ENCODE results near the gene TBX10. TPM values are rescaled to one million over a fixed set of nuclear protein-coding genes. Genes with fewer than 3 reads are reported as not detected.

TBX10 gene
- total RNA-seq, 2 experiments from 2014 or later: not detected

- no peak overlapping the region for H3K27ac ChIP-seq (ENCODE audit: low read depth in 1 of 2, low read length in 2 of 2)
- CTCF ChIA-PET: interaction anchor here (2.0 kb wide), 1 partner anchor 21 kb away, joined by 9 read pairs; the partner anchor contains the start of gene NUDT8
- intact Hi-C loops (cut with DNase I, micrococcal nuclease): loop anchor here in 1 of 2 experiments (5.0 to 10.0 kb wide), 3 partner anchors 36 to 256 kb away; partner anchors contain the start of genes POLD4 and RAD9A
These were observed 31.1 kb downstream of the TBX10 start for GRCh38 chr11:67608486-67608885.

GRCh38 chr11:67607507-67607906 is 32.1 kb downstream of the TBX10 start:
- TF ChIP-seq CTCF (IDR thresholded peaks at IDR 0.05): no peak
- Mint-ChIP-seq H3K4me3 (peak overlapping the region; percentile 88), H3K27ac (peak overlapping the region; percentile 67), H3K27me3 (peaks cover 8% of the 10 kb centered on the region), H3K9me3 (no peaks in the 10 kb centered on the region), H3K36me3 (ENCODE audit: low read depth) (peaks cover 37% of the 10 kb centered on the region), H3K4me1 (ENCODE audit: low read depth) (peaks cover 9% of the 10 kb centered on the region)
- peak overlapping the region; percentile 83 for H3K4me3 ChIP-seq (ENCODE audit: low read length)
- DNase-seq: peak in 1 of 14 experiments; percentile 21
- H3K36me3 ChIP-seq (ENCODE audit: insufficient read depth, low read length): peaks cover 43% of the 10 kb centered on the region
- intact Hi-C loops (cut with DNase I, micrococcal nuclease): loop anchor here in 1 of 2 experiments (2.0 to 10.0 kb wide), 4 partner anchors 35 to 255 kb away; partner anchors contain the start of genes CDK2AP2, POLD4 and RAD9A
- ChIA-PET POLR2A (interaction anchor here (0.6 to 2.4 kb wide), 2 partner anchors 24 to 537 kb away, joined by 3 to 8 read pairs; partner anchors contain the start of gene GSTP1), CTCF (interaction anchor here (1.6 to 2.0 kb wide), 2 partner anchors 22 to 23 kb away, joined by 4 to 9 read pairs; partner anchors contain the start of genes GSTP1 and NUDT8)
- no peak for ATAC-seq (ENCODE audit: poor library complexity)
- peaks cover 0 to 3% of the 10 kb centered on the region in 2 experiments for H3K9me3 ChIP-seq (ENCODE audit: control insufficient read depth in 1 of 2, insufficient read depth in 1 of 2, low read length in 2 of 2)
- peaks cover 0 to 3% of the 10 kb centered on the region in 2 experiments for H3K27me3 ChIP-seq (ENCODE audit: control insufficient read depth in 1 of 2, insufficient read depth in 2 of 2, low read length in 2 of 2)
- peaks cover 23% of the 10 kb centered on the region for H3K4me1 ChIP-seq (ENCODE audit: insufficient read depth, low read length)
- peak overlapping the region; percentile 64 to 79 for H3K27ac ChIP-seq (ENCODE audit: low read depth in 1 of 2, low read length in 2 of 2)

More at GRCh38 chr11:67608486-67608885, 31.1 kb downstream of the TBX10 start:
- Mint-ChIP-seq H3K9me3 (no peaks in the 10 kb centered on the region), H3K36me3 (ENCODE audit: low read depth) (peaks cover 39% of the 10 kb centered on the region), H3K4me3 (peak overlapping the region; percentile 88), H3K27ac (peak overlapping the region; percentile 49), H3K4me1 (ENCODE audit: low read depth) (peaks cover 15% of the 10 kb centered on the region), H3K27me3 (no peaks in the 10 kb centered on the region)
- H3K4me1 ChIP-seq (ENCODE audit: insufficient read depth, low read length): peaks cover 30% of the 10 kb centered on the region
- peaks cover 0 to 3% of the 10 kb centered on the region in 2 experiments for H3K27me3 ChIP-seq (ENCODE audit: control insufficient read depth in 1 of 2, insufficient read depth in 2 of 2, low read length in 2 of 2)
- TF ChIP-seq CTCF (IDR thresholded peaks at IDR 0.05): no peak
- ATAC-seq (ENCODE audit: poor library complexity) (no peak), DNase-seq (no peak)
- H3K4me3 ChIP-seq (ENCODE audit: low read length): no peak overlapping the region
- POLR2A ChIA-PET: interaction anchor here (0.6 to 2.4 kb wide), 2 partner anchors 21 to 25 kb away, joined by 3 to 8 read pairs; partner anchors contain the start of gene GSTP1
- H3K9me3 ChIP-seq (ENCODE audit: control insufficient read depth in 1 of 2, insufficient read depth in 1 of 2, low read length in 2 of 2): peaks cover 0 to 3% of the 10 kb centered on the region in 2 experiments
- H3K36me3 ChIP-seq (ENCODE audit: insufficient read depth, low read length): peaks cover 48% of the 10 kb centered on the region

GRCh38 chr11:67606492-67607295 is 32.9 kb downstream of the TBX10 start, which contains the start of gene NDUFV1:
Gene NDUFV1, plus strand, starts transcription at chr11:67606936. Its CDS starts 69 bp downstream, at chr11:67607005.
- peaks cover 30% of the 10 kb centered on the region for H3K36me3 Mint-ChIP-seq (ENCODE audit: low read depth)
- no peaks in the 10 kb centered on the region for H3K9me3 ChIP-seq (ENCODE audit: control insufficient read depth in 1 of 2, insufficient read depth in 1 of 2, low read length in 2 of 2)
- H3K9me3 Mint-ChIP-seq: no peaks in the 10 kb centered on the region
- H3K27ac ChIP-seq (ENCODE audit: low read depth in 1 of 2, low read length in 2 of 2): peak within 1 kb of the TSS; percentile 64 to 79
- H3K27me3 ChIP-seq (ENCODE audit: control insufficient read depth in 1 of 2, insufficient read depth in 2 of 2, low read length in 2 of 2): peaks cover 0 to 3% of the 10 kb centered on the region in 2 experiments
- peaks cover 9% of the 10 kb centered on the region for H3K4me1 Mint-ChIP-seq (ENCODE audit: low read depth)
- H3K36me3 ChIP-seq (ENCODE audit: insufficient read depth, low read length): peaks cover 35% of the 10 kb centered on the region
- H3K27ac Mint-ChIP-seq: peak within 1 kb of the TSS; percentile 70
- POLR2A ChIA-PET: no interaction called here
- TF ChIP-seq CTCF (IDR thresholded peaks at IDR 0.05): peak; percentile 81
- intact Hi-C loops (cut with DNase I, micrococcal nuclease): loop anchor here (1.0 to 10.0 kb wide), 7 partner anchors 8 to 254 kb away; partner anchors contain the start of genes CDK2AP2 (in 1 of the 2), NUDT8 (in 1 of the 2), POLD4 (in 1 of the 2) and RAD9A (in 1 of the 2)
- ATAC-seq (ENCODE audit: poor library complexity) (peak; percentile 98), DNase-seq (peak; percentile 93 to 98 (median 96))
- peak within 1 kb of the TSS; percentile 88 for H3K4me3 Mint-ChIP-seq
- H3K4me1 ChIP-seq (ENCODE audit: insufficient read depth, low read length): peaks cover 23% of the 10 kb centered on the region
- CTCF ChIA-PET: interaction anchor here (1.5 to 1.6 kb wide), 2 partner anchors 7 to 22 kb away, joined by 4 to 5 read pairs; partner anchors contain the start of gene GSTP1
- peak within 1 kb of the TSS; percentile 83 for H3K4me3 ChIP-seq (ENCODE audit: low read length)
- H3K27me3 Mint-ChIP-seq: peaks cover 10% of the 10 kb centered on the region

Data from CD4-positive, alpha-beta T cell (primary cell).